CD14-positive monocyte (primary cell): ENCODE data around the gene TDRD9. TPM values are rescaled to one million over a fixed set of nuclear protein-coding genes. Genes with fewer than 3 reads are reported as not detected.

Experiments used
- DNase-seq, 3 donors: peaks; one replicate each; pipeline ENCODE4 v3.0.0-alpha.2; 2011 to 2022
- H2AFZ ChIP-seq: 2 replicates; pipeline ENCODE4 v1.6.0; 2012; ENCODE audit warnings: mild to moderate bottlenecking, low read depth, low read length, inconsistent platforms; ENCODE audit not compliant: insufficient read depth, poor library complexity, severe bottlenecking
- H3K27ac ChIP-seq, 2 donors: 1 replicate in 1 of 2; 2 replicates in 1 of 2; pipeline ENCODE4 v1.5.1; 2012 to 2013; ENCODE audit warnings: low read length in 2 of 2, control low read depth in 1 of 2, inconsistent platforms in 1 of 2, low read depth in 1 of 2, mild to moderate bottlenecking in 1 of 2
- H3K27me3 ChIP-seq, 2 donors: one replicate each; pipeline versions ENCODE4 v1.6.0 to v1.6.1; 2011 to 2013; ENCODE audit warnings: low read length in 2 of 2; ENCODE audit not compliant: control insufficient read depth in 2 of 2, insufficient read depth in 2 of 2
- H3K36me3 ChIP-seq, 2 donors: replicated peaks in 1 of 2; 1 replicate in 1 of 2; 2 replicates in 1 of 2; pipeline versions ENCODE4 v1.5.1 to v1.6.1; 2012 to 2013; ENCODE audit warnings: low read length in 2 of 2, control low read depth in 1 of 2, inconsistent platforms in 1 of 2, mild to moderate bottlenecking in 1 of 2; ENCODE audit not compliant: insufficient read depth in 2 of 2, control insufficient read depth in 1 of 2
- H3K4me1 ChIP-seq, 2 donors: 1 replicate in 1 of 2; 2 replicates in 1 of 2; pipeline versions ENCODE4 v1.5.1 to v1.6.1; 2012 to 2013; ENCODE audit warnings: low read length in 2 of 2, control low read depth in 1 of 2, inconsistent platforms in 1 of 2, mild to moderate bottlenecking in 1 of 2, moderate library complexity in 1 of 2; ENCODE audit not compliant: insufficient read depth in 2 of 2, control insufficient read depth in 1 of 2
- H3K4me2 ChIP-seq: replicated peaks from 2 replicates; pipeline ENCODE3; 2012; ENCODE audit warnings: low read length, moderate library complexity, mild to moderate bottlenecking; ENCODE audit not compliant: poor library complexity, severe bottlenecking; ENCODE audit errors: extremely low read depth
- H3K4me3 ChIP-seq, 3 experiments: fragments of 200-600 bp in 1 of 3; sonication (generic) in 1 of 3; replicated peaks in 1 of 3; 1 replicate in 2 of 3; 2 replicates in 1 of 3; pipeline ENCODE4 v1.5.1; 2011 to 2013; ENCODE audit warnings: low read length in 3 of 3, mild to moderate bottlenecking in 3 of 3, control low read depth in 2 of 3, low read depth in 2 of 3, inconsistent platforms in 1 of 3, moderate library complexity in 1 of 3
- H3K79me2 ChIP-seq: 2 replicates; pipeline ENCODE4 v1.6.0; 2012; ENCODE audit warnings: mild to moderate bottlenecking, control low read depth, inconsistent platforms, low read length, moderate library complexity; ENCODE audit not compliant: insufficient read depth
- H3K9ac ChIP-seq: 2 replicates; pipeline ENCODE4 v1.6.0; 2017; ENCODE audit warnings: low read length, mild to moderate bottlenecking; ENCODE audit not compliant: insufficient read depth, poor library complexity, severe bottlenecking
- H3K9me3 ChIP-seq, 2 donors: replicated peaks in 1 of 2; 1 replicate in 1 of 2; 2 replicates in 1 of 2; pipeline versions ENCODE4 v1.5.1 to v1.6.1; 2012 to 2013; ENCODE audit warnings: low read length in 2 of 2, control low read depth in 1 of 2; ENCODE audit not compliant: control insufficient read depth in 1 of 2, insufficient read depth in 1 of 2
- H4K20me1 ChIP-seq: 2 replicates; pipeline ENCODE4 v1.6.0; 2012; ENCODE audit warnings: mild to moderate bottlenecking, low read length, control low read depth, moderate library complexity; ENCODE audit not compliant: insufficient read depth
- H3K27ac Mint-ChIP-seq, 7 donors: one replicate each; pipeline ENCODE4 v1.8.0; 2020; ENCODE audit warnings: mild to moderate bottlenecking in 7 of 7, mixed read lengths in 7 of 7, moderate library complexity in 6 of 7, inconsistent platforms in 2 of 7
- H3K27me3 Mint-ChIP-seq, 3 donors: one replicate each; pipeline ENCODE4 v1.8.0; 2021 to 2022; ENCODE audit warnings: low read depth in 3 of 3, mild to moderate bottlenecking in 3 of 3, mixed read lengths in 3 of 3, moderate library complexity in 3 of 3, inconsistent platforms in 1 of 3
- H3K36me3 Mint-ChIP-seq, 2 donors: one replicate each; pipeline ENCODE4 v1.8.0; 2020; ENCODE audit warnings: mixed read lengths in 2 of 2, inconsistent platforms in 1 of 2, mild to moderate bottlenecking in 1 of 2
- H3K4me1 Mint-ChIP-seq: one replicate; pipeline ENCODE4 v1.8.0; 2020; ENCODE audit warnings: mild to moderate bottlenecking, mixed read lengths
- H3K4me3 Mint-ChIP-seq, 2 donors: one replicate each; pipeline ENCODE4 v1.8.0; 2020; ENCODE audit warnings: mild to moderate bottlenecking in 2 of 2, mixed read lengths in 2 of 2, moderate library complexity in 1 of 2
- H3K9me3 Mint-ChIP-seq, 7 donors: one replicate each; pipeline ENCODE4 v1.8.0; 2020 to 2022; ENCODE audit warnings: mixed read lengths in 7 of 7, mild to moderate bottlenecking in 6 of 7, moderate library complexity in 6 of 7, inconsistent platforms in 2 of 7
- WGBS: methylation state at CpG from one replicate; pipeline ENCODE4 v1.1.5; 2013; ENCODE audit warnings: missing lambda C conversion rate; ENCODE audit not compliant: insufficient coverage; 5-methylcytosine and 5-hydroxymethylcytosine counted together
- intact Hi-C, 2 donors: fragments of 100-400 bp; cut with micrococcal nuclease; formaldehyde crosslinking; loops; one replicate each; pipeline versions ENCODE4 v1.15.0 to v1.15.1; 2023
- polyA plus RNA-seq, 3 donors: library from polyadenylated mRNA; depleted of rRNA in 1 of 3; unstranded in 2 of 3; stranded (reverse) in 1 of 3; fragments of 300-500 nt in 2 of 3; fragments of >200 nt in 1 of 3; fragmentation: Illumina TruSeq in 2 of 3; gene quantifications; 1 replicate in 2 of 3; 2 replicates in 1 of 3; pipeline ENCODE4 v1.2.3, GENCODE V29; 2012 to 2021
- TF ChIP-seq, protein P1 (sequence below): fragments of 200-600 bp; IDR thresholded peaks from one replicate; pipeline ENCODE4 v1.8.0; 2022; ENCODE audit warnings: antibody characterized with exemption, mild to moderate bottlenecking

Gene TDRD9
- polyA plus RNA-seq, 3 donors = 7.6 to 12.1 (median 11.8) TPM

DNA sequence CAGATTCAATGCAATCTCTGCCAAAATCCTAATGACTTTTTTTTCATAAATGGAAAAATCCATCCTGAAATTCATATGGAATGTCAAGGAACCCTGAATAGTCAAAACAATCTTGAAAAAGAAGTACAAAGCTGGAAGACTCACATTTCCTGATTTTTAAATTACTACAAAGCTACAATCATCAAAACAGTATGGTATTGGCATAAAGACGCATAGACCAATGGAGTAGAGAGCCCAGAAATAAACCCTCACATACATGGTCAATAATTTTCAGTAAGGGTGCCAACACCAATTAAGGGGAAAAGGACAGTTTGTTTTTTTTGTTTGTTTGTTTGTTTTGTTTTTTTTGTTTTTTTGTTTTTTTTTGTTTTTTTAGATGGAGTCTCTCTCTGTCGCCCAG lies 18.7 kb downstream of the TDRD9 start:
- Histone ChIP-seq H3K9ac (no peak overlapping the region), H3K4me3 (no peak overlapping the region), H3K36me3 (peaks cover 0 to 6% of the 10 kb centered on the region in 2 donors), H3K27ac (no peak overlapping the region), H2AFZ (no peak overlapping the region), H4K20me1 (no peaks in the 10 kb centered on the region), H3K27me3 (no peaks in the 10 kb centered on the region), H3K79me2 (no peaks in the 10 kb centered on the region), H3K4me1 (peaks cover 25 to 31% of the 10 kb centered on the region in 2 donors), H3K9me3 (no peaks in the 10 kb centered on the region), H3K4me2 (no peak overlapping the region)
- Mint-ChIP-seq H3K36me3 (peaks cover 21 to 27% of the 10 kb centered on the region in 2 donors), H3K4me3 (no peak overlapping the region), H3K9me3 (peaks cover 1 to 5% (median 3%) of the 10 kb centered on the region in 7 donors), H3K27ac (no peak overlapping the region), H3K27me3 (peaks cover 2 to 5% (median 3%) of the 10 kb centered on the region in 3 donors), H3K4me1 (peaks cover 42% of the 10 kb centered on the region)
- intact Hi-C loops = no loop called here
- TF ChIP-seq, protein P1, sequence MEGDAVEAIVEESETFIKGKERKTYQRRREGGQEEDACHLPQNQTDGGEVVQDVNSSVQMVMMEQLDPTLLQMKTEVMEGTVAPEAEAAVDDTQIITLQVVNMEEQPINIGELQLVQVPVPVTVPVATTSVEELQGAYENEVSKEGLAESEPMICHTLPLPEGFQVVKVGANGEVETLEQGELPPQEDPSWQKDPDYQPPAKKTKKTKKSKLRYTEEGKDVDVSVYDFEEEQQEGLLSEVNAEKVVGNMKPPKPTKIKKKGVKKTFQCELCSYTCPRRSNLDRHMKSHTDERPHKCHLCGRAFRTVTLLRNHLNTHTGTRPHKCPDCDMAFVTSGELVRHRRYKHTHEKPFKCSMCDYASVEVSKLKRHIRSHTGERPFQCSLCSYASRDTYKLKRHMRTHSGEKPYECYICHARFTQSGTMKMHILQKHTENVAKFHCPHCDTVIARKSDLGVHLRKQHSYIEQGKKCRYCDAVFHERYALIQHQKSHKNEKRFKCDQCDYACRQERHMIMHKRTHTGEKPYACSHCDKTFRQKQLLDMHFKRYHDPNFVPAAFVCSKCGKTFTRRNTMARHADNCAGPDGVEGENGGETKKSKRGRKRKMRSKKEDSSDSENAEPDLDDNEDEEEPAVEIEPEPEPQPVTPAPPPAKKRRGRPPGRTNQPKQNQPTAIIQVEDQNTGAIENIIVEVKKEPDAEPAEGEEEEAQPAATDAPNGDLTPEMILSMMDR = no peak
- DNase-seq = no peak
- WGBS = no CpG with 5 or more reads among the region's 2 CpGs

DNA sequence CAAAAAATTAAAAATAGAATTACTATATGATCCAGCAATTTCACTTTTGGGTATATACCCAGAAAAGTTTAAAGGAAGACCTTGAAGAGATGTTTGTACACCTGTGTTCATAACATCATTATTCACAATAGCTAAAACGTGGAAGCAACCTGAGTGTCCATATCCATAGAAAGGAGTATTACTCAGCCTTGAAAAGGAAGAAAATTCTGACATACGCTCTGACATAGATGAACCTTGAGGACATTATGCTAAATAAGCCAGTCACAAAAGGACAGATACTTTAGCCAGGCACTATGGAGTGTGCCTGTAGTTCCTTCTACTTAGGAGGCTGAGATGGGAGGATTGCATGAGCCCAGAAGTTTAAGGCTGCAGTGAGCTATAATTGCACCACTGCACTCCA lies 20.2 kb downstream of the TDRD9 start:
- Histone ChIP-seq H3K4me3 (no peak overlapping the region), H3K4me2 (no peak overlapping the region), H3K27me3 (no peaks in the 10 kb centered on the region), H3K9me3 (no peaks in the 10 kb centered on the region), H4K20me1 (no peaks in the 10 kb centered on the region), H3K36me3 (no peaks in the 10 kb centered on the region), H2AFZ (no peak overlapping the region), H3K4me1 (peaks cover 25 to 31% of the 10 kb centered on the region in 2 donors), H3K27ac (peak overlapping the region in 1 of 2 donors; percentile 74), H3K79me2 (no peaks in the 10 kb centered on the region), H3K9ac (no peak overlapping the region)
- TF ChIP-seq, protein P1 = no peak
- H3K27me3 Mint-ChIP-seq = peaks cover 2 to 5% (median 3%) of the 10 kb centered on the region in 3 donors
- intact Hi-C loops = no loop called here
- no peak for DNase-seq
- H3K36me3 Mint-ChIP-seq = peaks cover 23 to 27% of the 10 kb centered on the region in 2 donors
- H3K4me3 Mint-ChIP-seq = no peak overlapping the region
- peaks cover 0 to 5% (median 3%) of the 10 kb centered on the region in 7 donors for H3K9me3 Mint-ChIP-seq
- peak overlapping the region in 6 of 7 donors; percentile 91 to 99 (median 96) for H3K27ac Mint-ChIP-seq
- peaks cover 42% of the 10 kb centered on the region for H3K4me1 Mint-ChIP-seq
- WGBS = no CpG with 5 or more reads among the region's 2 CpGs
